GM19239 (cell line): ENCODE measurements around the gene ZNF438.

Experiments
- DNase-seq: peaks from one replicate; pipeline ENCODE4 v3.0.0; 2011; ENCODE audit warnings: low spot score; ENCODE audit not compliant: insufficient read length
- FAIRE-seq: peaks from 2 replicates; lab custom pipeline; 2011; peaks lifted over from hg19 to GRCh38; lab: Jason Lieb, UNC

Gene ZNF438

GRCh38 chr10:30834153-30834552, 197.5 kb downstream of the ZNF438 start:
- FAIRE-seq: no peak
- DNase-seq: no peak

GRCh38 chr10:30833628-30833970, 198.1 kb downstream of the ZNF438 start:
- FAIRE-seq (no peak), DNase-seq (no peak)

- FAIRE-seq: no peak
- DNase-seq: no peak
These were observed 198.7 kb downstream of the ZNF438 start for GRCh38 chr10:30832749-30833627.

- FAIRE-seq: no peak
- DNase-seq: no peak
These were observed 199.5 kb downstream of the ZNF438 start for GRCh38 chr10:30832001-30832748.

GRCh38 chr10:30831426-30831825, 200.2 kb downstream of the ZNF438 start:
- FAIRE-seq: no peak
- DNase-seq: no peak

GRCh38 chr10:30830315-30831230, 201.1 kb downstream of the ZNF438 start:
- DNase-seq (no peak), FAIRE-seq (no peak)

GRCh38 chr10:30829901-30830300, 201.8 kb downstream of the ZNF438 start:
- no peak for FAIRE-seq
- no peak for DNase-seq

GRCh38 chr10:30828680-30829079, 203.0 kb downstream of the ZNF438 start:
- FAIRE-seq: no peak

GRCh38 chr10:30828164-30828563, 203.5 kb downstream of the ZNF438 start:
- no peak for DNase-seq
- no peak for FAIRE-seq

More at GRCh38 chr10:30828680-30829079, 203.0 kb downstream of the ZNF438 start:
- DNase-seq: no peak

GRCh38 chr10:30827531-30828120, 204.0 kb downstream of the ZNF438 start:
- DNase-seq (no peak), FAIRE-seq (no peak)

- FAIRE-seq: no peak
- DNase-seq: no peak
These were observed 205.0 kb downstream of the ZNF438 start for GRCh38 chr10:30826679-30827078.

- FAIRE-seq (no peak), DNase-seq (no peak)
These were observed 206.2 kb downstream of the ZNF438 start for GRCh38 chr10:30825495-30825894.

GRCh38 chr10:30825022-30825421, 206.6 kb downstream of the ZNF438 start:
- no peak for DNase-seq
- no peak for FAIRE-seq

GRCh38 chr10:30823651-30824050, 208.0 kb downstream of the ZNF438 start:
- DNase-seq (no peak), FAIRE-seq (no peak)

GRCh38 chr10:30822693-30823465, 208.8 kb downstream of the ZNF438 start:
- no peak for FAIRE-seq
- DNase-seq: no peak

GRCh38 chr10:30821994-30822692, 209.5 kb downstream of the ZNF438 start:
- FAIRE-seq (no peak), DNase-seq (no peak)

GRCh38 chr10:30821261-30821993, 210.2 kb downstream of the ZNF438 start:
- FAIRE-seq: no peak
- no peak for DNase-seq
